Esophagus (tissue), 2 donors: ENCODE results near the gene FOXK1. TPM values are rescaled to one million over a fixed set of nuclear protein-coding genes. Genes with fewer than 3 reads are reported as not detected.

Experiments used
- H3K27ac ChIP-seq, 2 donors: one replicate each; pipeline ENCODE4 v1.5.1; 2013; ENCODE audit warnings: low read depth in 2 of 2, mild to moderate bottlenecking in 2 of 2, inconsistent platforms in 1 of 2, low read length in 1 of 2, moderate library complexity in 1 of 2
- H3K27me3 ChIP-seq, 2 donors: one replicate each; pipeline ENCODE4 v1.6.1; 2013; ENCODE audit warnings: low read length in 2 of 2, control low read depth in 1 of 2, mild to moderate bottlenecking in 1 of 2; ENCODE audit not compliant: insufficient read depth in 2 of 2, control insufficient read depth in 1 of 2
- H3K36me3 ChIP-seq, 2 donors: one replicate each; pipeline ENCODE4 v1.6.1; 2013; ENCODE audit warnings: low read length in 1 of 2; ENCODE audit not compliant: control insufficient read depth in 2 of 2, insufficient read depth in 2 of 2
- H3K4me1 ChIP-seq, 2 donors: one replicate each; pipeline ENCODE4 v1.6.1; 2013; ENCODE audit warnings: low read length in 1 of 2; ENCODE audit not compliant: control insufficient read depth in 2 of 2, insufficient read depth in 2 of 2
- H3K4me3 ChIP-seq, 2 donors: one replicate each; pipeline ENCODE4 v1.5.1; 2013; ENCODE audit warnings: low read length in 2 of 2, mild to moderate bottlenecking in 2 of 2, low read depth in 1 of 2, moderate library complexity in 1 of 2
- H3K9me3 ChIP-seq, 2 donors: one replicate each; pipeline ENCODE4 v1.6.1; 2013; ENCODE audit warnings: mild to moderate bottlenecking in 2 of 2, low read depth in 1 of 2, low read length in 1 of 2, moderate library complexity in 1 of 2; ENCODE audit not compliant: control insufficient read depth in 2 of 2, insufficient read depth in 1 of 2
- WGBS, 2 donors: extraction: QIAGEN DNeasy Blood & Tissue Kit; methylation state at CpG; one replicate each; pipeline ENCODE4 v1.1.7; 2013; 5-methylcytosine and 5-hydroxymethylcytosine counted together
- polyA plus RNA-seq, 2 donors: library from polyadenylated mRNA; stranded (reverse); fragments of 200-250 nt; gene quantifications; one replicate each; pipeline ENCODE4 v1.2.3, GENCODE V29; 2013
- donor health status: healthy with polysubstance abuse.
- donor health status: Bipolar disorder and iron deficiency.

FOXK1 gene
- polyA plus RNA-seq, 2 donors = 3.9 to 7.1 TPM

- Histone ChIP-seq H3K4me1 (peaks cover 2 to 9% of the 10 kb centered on the region in 2 donors), H3K27ac (no peak overlapping the region), H3K36me3 (peaks cover 0 to 18% of the 10 kb centered on the region in 2 donors)
These were observed 44.5 kb downstream of the FOXK1 start for GRCh38 chr7:4726566-4726965.

DNA sequence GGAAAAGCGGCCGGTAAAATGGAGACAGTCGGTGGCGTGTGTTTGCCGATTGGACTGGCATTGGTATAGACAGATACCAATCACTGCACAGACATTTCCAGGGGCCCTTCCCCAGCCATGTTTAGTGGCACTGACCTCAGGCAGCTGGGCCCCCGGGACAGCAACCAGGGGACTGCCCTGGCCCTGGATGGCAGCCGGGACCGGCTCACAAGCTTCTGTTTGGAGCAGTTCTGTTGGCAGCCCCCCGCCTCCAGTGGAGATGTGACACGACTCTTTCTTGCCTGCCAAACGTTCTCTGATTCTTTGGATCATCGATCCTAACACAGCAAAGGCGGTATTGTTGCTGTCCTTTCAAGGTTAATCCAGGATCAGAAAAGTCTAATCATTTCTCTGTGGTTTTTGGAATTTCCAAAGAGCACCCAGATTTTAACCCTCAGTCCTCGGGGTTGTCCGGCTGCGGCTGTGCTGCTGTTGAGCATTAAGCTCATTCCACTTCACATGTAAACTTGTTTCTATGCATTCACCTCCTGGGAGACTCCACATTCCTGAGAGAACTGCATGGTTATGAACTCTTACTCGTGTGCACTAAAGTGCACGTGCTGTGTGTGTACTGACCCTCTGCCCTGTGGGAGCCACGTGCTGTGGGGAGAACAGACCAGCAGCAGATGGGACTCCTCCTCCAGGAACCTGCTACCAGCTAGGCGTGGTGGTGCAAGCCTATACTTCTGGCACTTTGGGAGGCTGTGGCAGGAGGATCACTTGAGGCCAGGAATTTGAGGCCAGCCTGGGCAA, 46.0 kb downstream of the FOXK1 start:
- no peak overlapping the region for H3K27ac ChIP-seq
- peaks cover 0 to 11% of the 10 kb centered on the region in 2 donors for H3K36me3 ChIP-seq

More at GRCh38 chr7:4726566-4726965, 44.5 kb downstream of the FOXK1 start:
- H3K9me3 ChIP-seq = no peaks in the 10 kb centered on the region
- H3K27me3 ChIP-seq = no peaks in the 10 kb centered on the region
- no peak overlapping the region for H3K4me3 ChIP-seq
- WGBS, 2 donors = 90 to 92% methylated on average over 9 of the region's 9 CpGs

DNA sequence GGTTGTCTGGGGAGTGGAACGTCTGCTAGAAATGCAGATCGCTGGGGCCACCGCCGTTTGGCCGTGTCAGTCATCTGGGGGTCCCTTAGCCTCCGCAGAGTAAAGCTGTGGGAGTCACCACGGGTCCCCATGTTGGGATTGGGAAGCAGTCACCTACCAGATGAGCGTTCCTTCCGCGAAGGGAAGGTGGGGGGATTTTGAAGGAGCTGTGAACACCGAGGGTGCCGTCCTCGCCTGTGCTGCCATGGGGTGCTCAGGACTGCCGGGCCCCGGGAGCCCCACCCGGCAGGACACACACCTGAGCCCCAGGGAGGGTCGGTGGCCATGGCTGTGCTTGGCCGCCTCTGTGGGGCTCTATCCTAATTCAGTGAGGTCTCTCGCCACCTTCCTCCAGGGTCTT, 47.2 kb downstream of the FOXK1 start:
- 87 to 94% methylated on average over 19 of the region's 19 CpGs for WGBS, 2 donors
- Histone ChIP-seq H3K27me3 (no peaks in the 10 kb centered on the region), H3K27ac (no peak overlapping the region), H3K9me3 (peaks cover 0 to 2% of the 10 kb centered on the region in 2 donors), H3K4me1 (peaks cover 5 to 11% of the 10 kb centered on the region in 2 donors), H3K36me3 (peaks cover under 1 to 13% of the 10 kb centered on the region in 2 donors), H3K4me3 (no peak overlapping the region)

More for the DNA sequence above, 46.0 kb downstream of the FOXK1 start:
- Histone ChIP-seq H3K27me3 (no peaks in the 10 kb centered on the region), H3K4me1 (peaks cover 5 to 7% of the 10 kb centered on the region in 2 donors), H3K4me3 (no peak overlapping the region), H3K9me3 (no peaks in the 10 kb centered on the region)
- WGBS, 2 donors = 90 to 92% methylated on average over 20 of the region's 20 CpGs

- Histone ChIP-seq H3K27me3 (no peaks in the 10 kb centered on the region), H3K36me3 (peaks cover 5 to 14% of the 10 kb centered on the region in 2 donors), H3K27ac (no peak overlapping the region), H3K4me1 (peaks cover 4 to 5% of the 10 kb centered on the region in 2 donors), H3K9me3 (peaks cover 0 to 2% of the 10 kb centered on the region in 2 donors), H3K4me3 (no peak overlapping the region)
- 83 to 87% methylated on average over 19 of the region's 19 CpGs for WGBS, 2 donors
These were observed 48.2 kb downstream of the FOXK1 start for GRCh38 chr7:4730276-4730675.

DNA sequence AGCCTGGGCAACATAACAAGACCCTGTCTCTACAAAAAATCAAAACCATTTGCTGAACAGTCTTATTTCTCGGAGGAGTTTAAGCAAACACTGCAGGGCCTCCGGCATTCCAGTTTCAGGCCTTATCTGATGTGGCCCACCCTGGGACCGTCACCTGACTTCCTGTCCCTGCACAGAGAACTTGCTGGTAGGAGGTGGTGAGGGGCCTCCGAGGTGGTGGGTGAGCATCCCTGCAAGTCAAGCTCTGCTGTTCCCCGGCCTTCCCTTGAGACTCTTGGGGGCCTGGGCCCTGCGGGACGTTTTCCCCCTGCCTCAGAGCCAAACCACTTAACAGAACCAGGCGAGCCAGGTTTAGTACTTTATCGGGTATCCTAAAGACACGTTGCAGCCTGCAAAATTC, 48.9 kb downstream of the FOXK1 start:
- H3K9me3 ChIP-seq = peaks cover 0 to 2% of the 10 kb centered on the region in 2 donors
- no peak overlapping the region for H3K27ac ChIP-seq
- WGBS, 2 donors = 62 to 69% methylated on average over 10 of the region's 10 CpGs
- peaks cover 5 to 14% of the 10 kb centered on the region in 2 donors for H3K36me3 ChIP-seq
- no peaks in the 10 kb centered on the region for H3K27me3 ChIP-seq
- peaks cover 4 to 5% of the 10 kb centered on the region in 2 donors for H3K4me1 ChIP-seq
- no peak overlapping the region for H3K4me3 ChIP-seq

GRCh38 chr7:4731803-4732202, 49.7 kb downstream of the FOXK1 start:
- peaks cover 4 to 5% of the 10 kb centered on the region in 2 donors for H3K4me1 ChIP-seq
- no peak overlapping the region for H3K27ac ChIP-seq
- 84 to 87% methylated on average over 16 of the region's 16 CpGs for WGBS, 2 donors
- H3K4me3 ChIP-seq = no peak overlapping the region
- peaks cover 5 to 14% of the 10 kb centered on the region in 2 donors for H3K36me3 ChIP-seq
- H3K27me3 ChIP-seq = no peaks in the 10 kb centered on the region
- peaks cover 0 to 2% of the 10 kb centered on the region in 2 donors for H3K9me3 ChIP-seq

DNA sequence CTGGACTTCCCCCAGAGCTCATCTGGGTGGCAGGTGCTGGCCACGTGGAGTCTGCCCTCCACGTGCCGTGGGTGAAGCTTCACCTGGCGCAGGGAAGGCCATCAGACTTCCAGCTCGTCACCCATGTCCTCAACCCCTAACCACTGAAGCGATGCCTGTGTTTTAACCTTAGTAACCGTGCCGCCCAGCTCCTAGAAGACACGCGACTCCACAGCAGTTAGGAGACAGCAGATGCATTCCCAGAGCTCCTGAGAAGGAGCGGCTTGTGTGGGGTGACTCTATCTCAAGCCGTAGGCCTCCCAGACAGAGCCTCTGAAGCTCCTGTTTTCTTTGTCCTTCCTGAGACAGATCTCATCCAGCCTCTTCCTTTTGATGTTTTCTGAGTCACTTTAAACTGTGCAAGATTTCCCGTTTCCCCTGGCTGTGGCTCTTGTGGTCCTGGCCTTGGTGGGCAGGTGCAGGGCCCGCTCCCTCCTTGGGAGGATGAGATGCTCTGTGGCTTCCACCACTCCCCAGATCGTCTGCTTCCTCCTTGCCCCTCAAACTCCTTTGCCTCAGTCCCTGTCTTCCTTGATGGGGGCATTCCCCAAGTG, 51.9 kb downstream of the FOXK1 start:
- Histone ChIP-seq H3K27ac (no peak overlapping the region), H3K4me1 (peaks cover 4 to 5% of the 10 kb centered on the region in 2 donors), H3K4me3 (no peak overlapping the region), H3K27me3 (no peaks in the 10 kb centered on the region), H3K36me3 (peaks cover 5 to 7% of the 10 kb centered on the region in 2 donors), H3K9me3 (peaks cover 0 to 2% of the 10 kb centered on the region in 2 donors)
- WGBS, 2 donors = 87 to 88% methylated on average over 15 of the region's 15 CpGs

DNA sequence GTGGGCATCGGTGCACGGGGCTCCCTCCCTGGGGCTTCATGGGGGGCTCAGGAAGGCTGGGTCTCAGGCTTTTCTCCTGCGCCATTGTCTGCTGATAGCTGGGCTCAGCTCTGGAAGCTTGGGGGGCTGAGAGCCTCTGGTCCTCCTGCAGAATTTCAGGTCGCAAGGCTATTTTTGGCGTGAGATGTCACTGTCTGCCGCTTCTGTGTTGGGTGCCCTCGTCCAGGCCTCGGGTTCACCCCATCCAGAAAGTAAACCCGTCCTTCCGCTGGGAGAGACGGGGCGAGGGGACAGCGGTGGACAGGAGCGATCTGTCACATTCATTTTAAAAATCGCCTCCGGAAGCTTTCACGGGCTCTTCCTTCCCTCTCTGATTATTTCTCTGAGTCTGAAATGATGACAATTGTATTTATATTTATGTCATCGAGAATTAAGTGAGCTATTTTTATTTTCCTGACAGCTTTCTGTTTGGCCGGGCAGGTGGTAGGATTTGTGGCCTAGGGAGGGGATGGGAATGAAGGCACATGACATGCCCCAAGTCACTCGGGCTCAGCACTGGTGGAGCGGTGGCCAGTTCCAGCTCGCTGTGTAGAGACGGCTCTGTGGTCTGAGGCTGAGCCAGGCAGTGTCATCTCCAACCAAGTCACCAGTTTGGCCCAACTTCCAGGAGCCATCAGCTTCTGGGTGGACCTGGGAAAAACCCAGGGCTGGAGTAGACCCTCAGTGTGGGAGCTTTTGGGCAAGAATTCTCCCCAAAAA, 52.7 kb downstream of the FOXK1 start:
- Histone ChIP-seq H3K27ac (no peak overlapping the region), H3K27me3 (no peaks in the 10 kb centered on the region), H3K9me3 (peaks cover 0 to 2% of the 10 kb centered on the region in 2 donors), H3K4me1 (peaks cover 4 to 5% of the 10 kb centered on the region in 2 donors), H3K36me3 (peaks cover 5% of the 10 kb centered on the region in 2 donors), H3K4me3 (no peak overlapping the region)
- WGBS, 2 donors = 88 to 89% methylated on average over 23 of the region's 23 CpGs

DNA sequence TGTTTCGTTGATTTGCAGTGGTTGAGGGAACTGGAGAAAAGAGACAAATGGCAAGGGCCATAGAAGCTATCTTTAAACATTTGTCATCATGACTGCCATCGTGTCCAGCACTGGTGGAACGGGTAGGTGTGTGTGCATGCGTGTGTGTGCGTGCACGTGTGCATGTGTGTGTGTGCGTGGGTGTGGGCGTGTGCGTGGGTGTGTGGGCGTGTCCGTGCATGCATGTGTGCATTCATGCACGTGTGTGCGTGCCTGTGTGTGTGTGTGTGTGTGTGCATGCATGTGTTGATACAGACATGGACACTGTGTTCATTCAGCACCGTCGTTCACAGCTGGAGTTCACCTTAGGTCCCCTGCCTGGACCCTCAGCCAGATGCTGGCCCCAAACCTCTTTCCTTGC, 55.2 kb downstream of the FOXK1 start:
- no peaks in the 10 kb centered on the region for H3K27me3 ChIP-seq
- H3K36me3 ChIP-seq = peaks cover 11 to 12% of the 10 kb centered on the region in 2 donors
- peaks cover 0 to 4% of the 10 kb centered on the region in 2 donors for H3K4me1 ChIP-seq
- H3K27ac ChIP-seq = no peak overlapping the region
- 87 to 90% methylated on average over 15 of the region's 15 CpGs for WGBS, 2 donors
- H3K9me3 ChIP-seq = peaks cover 0 to 2% of the 10 kb centered on the region in 2 donors
- H3K4me3 ChIP-seq = no peak overlapping the region
